ENCODE measurements around the gene EMC1. TPM values are rescaled to one million over a fixed set of nuclear protein-coding genes. Genes with fewer than 3 reads are reported as not detected.

The EMC1 gene
- total and polyA plus RNA-seq, 2 donors (not counting 1 experiment from before 2014, with no cell fraction given) = 25.8 to 45.5 TPM

DNA sequence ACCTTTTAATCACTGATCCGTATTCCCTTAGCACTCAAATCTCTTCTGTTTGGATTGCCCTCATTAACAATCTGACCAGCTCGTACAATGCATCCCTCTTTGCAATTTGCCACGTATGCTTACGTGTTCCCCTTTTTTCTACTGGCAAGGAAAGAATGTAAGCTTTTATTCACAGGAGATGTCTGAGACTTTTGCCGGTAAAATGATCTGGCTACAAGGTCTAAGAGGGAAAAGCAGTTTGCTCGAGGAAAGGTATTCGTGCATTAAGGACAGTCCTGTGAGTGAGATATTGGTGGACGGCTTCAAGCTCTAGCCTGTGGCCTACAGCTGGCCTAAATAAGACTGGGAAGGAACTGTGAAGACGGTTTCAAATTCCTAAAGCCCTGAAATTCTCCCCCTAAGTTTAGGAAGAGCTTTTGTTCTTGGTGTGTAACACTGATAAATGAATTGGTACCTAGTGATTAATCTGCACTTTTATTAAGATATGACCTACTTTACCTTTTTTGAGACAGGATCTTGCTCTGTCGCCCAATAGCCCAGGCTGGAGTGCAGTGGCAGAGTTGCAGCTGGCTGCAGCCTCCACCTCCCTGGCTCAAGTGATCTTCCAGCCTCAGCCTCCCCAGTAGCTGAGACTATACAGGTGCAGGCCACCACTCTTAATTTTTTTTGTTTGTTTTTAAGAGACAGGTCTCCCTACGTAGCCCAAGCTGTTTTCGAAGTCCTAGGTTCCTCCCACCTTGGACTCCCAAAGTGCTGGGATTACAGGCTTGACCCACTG, 40.4 kb downstream of the EMC1 start:
- Mint-ChIP-seq H3K27ac (peak overlapping the region; percentile 94), H3K4me1 (peaks cover 52% of the 10 kb centered on the region), H3K27me3 (no peaks in the 10 kb centered on the region), H3K9me3 (ENCODE audit: insufficient read depth) (no peaks in the 10 kb centered on the region), H3K4me3 (peak overlapping the region; percentile 93)
- Histone ChIP-seq H3K9me3 (ENCODE audit: control extremely low read depth in 1 of 3, control insufficient read depth in 2 of 3, insufficient read depth in 1 of 3, low read length in 2 of 3) (no peaks in the 10 kb centered on the region), H3K4me3 (ENCODE audit: control extremely low read depth in 1 of 5, extremely low read depth in 1 of 5, insufficient read depth in 1 of 5, low read depth in 2 of 5, low read length in 4 of 5) (peak overlapping the region; percentile 79 to 93 (median 88)), H3K4me2 (replicated peaks; ENCODE audit: low read depth, low read length, poor library complexity, severe bottlenecking) (peak overlapping the region; percentile 79), H3K79me2 (ENCODE audit: control insufficient read depth, insufficient read depth, low read length) (peaks cover 72% of the 10 kb centered on the region), H2AFZ (ENCODE audit: insufficient read depth, low read depth, low read length, poor library complexity, severe bottlenecking) (peak overlapping the region; percentile 79), H3K9ac (ENCODE audit: low read length) (peak overlapping the region; percentile 88), H4K20me1 (ENCODE audit: control insufficient read depth, insufficient read depth, low read length, poor library complexity, severe bottlenecking) (peaks cover 32% of the 10 kb centered on the region), H3K36me3 (replicated peaks in 1 of 2; ENCODE audit: control extremely low read depth in 1 of 2, control insufficient read depth in 1 of 2, extremely low read depth in 1 of 2, insufficient read depth in 2 of 2, low read length in 1 of 2) (peaks cover 2 to 9% of the 10 kb centered on the region in 2 experiments), H3K4me1 (ENCODE audit: control insufficient read depth in 2 of 2, insufficient read depth in 2 of 2, low read length in 2 of 2) (peaks cover 32% of the 10 kb centered on the region in 2 donors), H3K27me3 (replicated peaks in 1 of 4; ENCODE audit: control extremely low read depth in 1 of 4, control insufficient read depth in 3 of 4, insufficient read depth in 4 of 4, low read length in 3 of 4) (no peaks in the 10 kb centered on the region), H3K27ac (ENCODE audit: low read length in 2 of 2) (peak overlapping the region; percentile 89 to 94)
- CTCF ChIA-PET = interaction anchor here (0.7 to 1.0 kb wide), 3 partner anchors 25 to 31 kb away, joined by 3 read pairs; no protein-coding TSS in a partner anchor
- 42% methylated on average over 5 of the region's 12 CpGs for WGBS (ENCODE audit: insufficient coverage)
- POLR2A ChIA-PET = interaction anchor here (0.7 to 2.2 kb wide), 2 partner anchors 41 to 274 kb away, joined by 4 to 9 read pairs; partner anchors contain the start of genes CAPZB, EMC1 and MRTO4
- TF ChIP-seq, protein P1, sequence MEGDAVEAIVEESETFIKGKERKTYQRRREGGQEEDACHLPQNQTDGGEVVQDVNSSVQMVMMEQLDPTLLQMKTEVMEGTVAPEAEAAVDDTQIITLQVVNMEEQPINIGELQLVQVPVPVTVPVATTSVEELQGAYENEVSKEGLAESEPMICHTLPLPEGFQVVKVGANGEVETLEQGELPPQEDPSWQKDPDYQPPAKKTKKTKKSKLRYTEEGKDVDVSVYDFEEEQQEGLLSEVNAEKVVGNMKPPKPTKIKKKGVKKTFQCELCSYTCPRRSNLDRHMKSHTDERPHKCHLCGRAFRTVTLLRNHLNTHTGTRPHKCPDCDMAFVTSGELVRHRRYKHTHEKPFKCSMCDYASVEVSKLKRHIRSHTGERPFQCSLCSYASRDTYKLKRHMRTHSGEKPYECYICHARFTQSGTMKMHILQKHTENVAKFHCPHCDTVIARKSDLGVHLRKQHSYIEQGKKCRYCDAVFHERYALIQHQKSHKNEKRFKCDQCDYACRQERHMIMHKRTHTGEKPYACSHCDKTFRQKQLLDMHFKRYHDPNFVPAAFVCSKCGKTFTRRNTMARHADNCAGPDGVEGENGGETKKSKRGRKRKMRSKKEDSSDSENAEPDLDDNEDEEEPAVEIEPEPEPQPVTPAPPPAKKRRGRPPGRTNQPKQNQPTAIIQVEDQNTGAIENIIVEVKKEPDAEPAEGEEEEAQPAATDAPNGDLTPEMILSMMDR (IDR thresholded peaks at IDR 0.05) = no peak
- no peak for TF ChIP-seq EZH2 (IDR thresholded peaks at IDR 0.05; ENCODE audit: borderline replicate concordance, insufficient read depth, low read depth, low read length, poor library complexity, severe bottlenecking)
- ATAC-seq (ENCODE audit: low read depth) (no peak), DNase-seq (no peak)
- intact Hi-C loops (cut with micrococcal nuclease) = loop anchor here (1.0 kb wide), 5 partner anchors 30 to 385 kb away; partner anchors contain the start of genes AKR7A2, CAPZB, EMC1 and MRTO4

Measured in B cell (primary cell).